Testis (tissue), 3 donors: ENCODE data around the gene SLC28A1. TPM values are rescaled to one million over a fixed set of nuclear protein-coding genes. Genes with fewer than 3 reads are reported as not detected.

Experiments
- DNase-seq: peaks from one replicate; pipeline ENCODE4 v3.0.0-alpha.2; 2019
- H3K27ac ChIP-seq, 2 donors: fragments of 200-600 bp; sonication (generic); one replicate each; pipeline ENCODE4 v1.5.1; 2019
- H3K27me3 ChIP-seq: fragments of 200-600 bp; sonication (generic); one replicate; pipeline ENCODE4 v1.5.1; 2019
- H3K36me3 ChIP-seq: fragments of 200-600 bp; sonication (generic); one replicate; pipeline ENCODE4 v1.5.1; 2017; ENCODE audit warnings: low read depth; ENCODE audit errors: missing control alignments
- H3K4me1 ChIP-seq: fragments of 200-600 bp; sonication (generic); one replicate; pipeline ENCODE4 v1.5.1; 2019
- H3K4me3 ChIP-seq, 2 donors: fragments of 200-600 bp; sonication (generic); one replicate each; pipeline ENCODE4 v1.5.1; 2017 to 2019
- H3K9me3 ChIP-seq: fragments of 200-600 bp; sonication (generic); one replicate; pipeline ENCODE4 v1.5.1; 2017
- CTCF ChIP-seq, 3 experiments: fragments of 450-650 bp in 2 of 3; fragments of 200-600 bp in 1 of 3; sonication (generic) in 1 of 3; IDR thresholded peaks; one replicate each; pipeline ENCODE4 v1.5.1; 2016 to 2019; ENCODE audit warnings: antibody characterized with exemption in 3 of 3, mild to moderate bottlenecking in 2 of 3, moderate library complexity in 1 of 3
- POLR2A ChIP-seq: fragments of 450-650 bp; IDR thresholded peaks from one replicate; pipeline ENCODE4 v1.6.1; 2017; ENCODE audit warnings: antibody characterized with exemption, mild to moderate bottlenecking, moderate library complexity
- WGBS, 2 donors: methylation state at CpG; one replicate each; pipeline ENCODE4 v1.1.5; 2018; 5-methylcytosine and 5-hydroxymethylcytosine counted together
- intact Hi-C: fragments of 100-400 bp; cut with DNase I; formaldehyde crosslinking; loops from one replicate; pipeline ENCODE4 v1.15.1; 2023; ENCODE audit warnings: low total_unique reads
- polyA plus RNA-seq: library from polyadenylated mRNA; stranded (reverse); fragments of 350-450 nt; fragmentation: Illumina TruSeq; extraction: RNeasy Lipid Tissue Mini Kit (QIAGEN cat#74804); gene quantifications from one replicate; pipeline ENCODE4 v1.2.3, GENCODE V29; 2014; ENCODE audit warnings: low read depth, low replicate concordance; ENCODE audit not compliant: insufficient read depth
- total RNA-seq, 2 donors: library from RNA; depleted of rRNA; stranded (reverse); fragments of >200 nt; gene quantifications; one replicate each; pipeline ENCODE4 v1.2.3, GENCODE V29; 2016

SLC28A1 gene
- total and polyA plus RNA-seq, 3 donors from 2014 or later = 0.26 to 0.31 (median 0.31) TPM

- intact Hi-C loops = no loop called here
- WGBS, 2 donors = 84 to 87% methylated on average over 3 of the region's 3 CpGs
- Histone ChIP-seq H3K36me3 (no peaks in the 10 kb centered on the region), H3K27me3 (no peaks in the 10 kb centered on the region), H3K4me1 (peaks cover 25% of the 10 kb centered on the region), H3K4me3 (no peak overlapping the region), H3K9me3 (no peaks in the 10 kb centered on the region), H3K27ac (no peak overlapping the region)
- TF ChIP-seq CTCF (IDR thresholded peaks at IDR 0.05) = no peak
- DNase-seq = no peak
These were observed 103.6 kb downstream of the SLC28A1 start for GRCh38 chr15:84987949-84988624.

- Histone ChIP-seq H3K36me3 (no peaks in the 10 kb centered on the region), H3K27ac (no peak overlapping the region), H3K4me1 (peaks cover 17% of the 10 kb centered on the region), H3K4me3 (no peak overlapping the region), H3K27me3 (no peaks in the 10 kb centered on the region), H3K9me3 (no peaks in the 10 kb centered on the region)
- no peak for DNase-seq
- intact Hi-C loops = no loop called here
- no peak for TF ChIP-seq CTCF (IDR thresholded peaks at IDR 0.05)
- TF ChIP-seq POLR2A = no peak
- WGBS, 2 donors = 93 to 94% methylated on average over 2 of the region's 2 CpGs
These were observed 104.6 kb downstream of the SLC28A1 start for GRCh38 chr15:84988909-84989644.

GRCh38 chr15:84990507-84990906 is 106.0 kb downstream of the SLC28A1 start:
- Histone ChIP-seq H3K4me3 (no peak overlapping the region), H3K27ac (no peak overlapping the region), H3K27me3 (no peaks in the 10 kb centered on the region), H3K4me1 (peaks cover 9% of the 10 kb centered on the region), H3K36me3 (no peaks in the 10 kb centered on the region), H3K9me3 (no peaks in the 10 kb centered on the region)
- TF ChIP-seq CTCF (IDR thresholded peaks at IDR 0.05) (no peak), POLR2A (no peak)
- intact Hi-C loops = no loop called here
- WGBS, 2 donors = 42 to 53% methylated on average over 1 of the region's 1 CpG
- no peak for DNase-seq

GRCh38 chr15:84991014-84991712 is 106.7 kb downstream of the SLC28A1 start:
- 87 to 92% methylated on average over 4 of the region's 4 CpGs for WGBS, 2 donors
- peaks cover 9% of the 10 kb centered on the region for H3K4me1 ChIP-seq
- intact Hi-C loops = no loop called here

More at GRCh38 chr15:84991014-84991712, 106.7 kb downstream of the SLC28A1 start:
- no peak for DNase-seq
- H3K27ac ChIP-seq = no peak overlapping the region
- H3K4me3 ChIP-seq = no peak overlapping the region
- no peaks in the 10 kb centered on the region for H3K36me3 ChIP-seq
- TF ChIP-seq CTCF (IDR thresholded peaks at IDR 0.05) = no peak
- no peak for TF ChIP-seq POLR2A
- no peaks in the 10 kb centered on the region for H3K9me3 ChIP-seq
- H3K27me3 ChIP-seq = no peaks in the 10 kb centered on the region
